ENCODE data around the gene MRPS33. TPM values are rescaled to one million over a fixed set of nuclear protein-coding genes. Genes with fewer than 3 reads are reported as not detected.
"Not testable (repeated sequence)": the region's sequence is repeated elsewhere in the genome, so short reads cannot be mapped to it uniquely, and the experiment has no call there.

MRPS33 gene
- 30.7 and 49.5 TPM in 2 replicates for total RNA-seq (2014; rRNA removed; shearing (Covaris generic))

- Histone ChIP-seq H3K4me3 (peak within 1 kb of the TSS; percentile 51), H3K4me1 (replicated peaks) (peaks cover 18% of the 10 kb centered on the region), H3K27ac (peak within 1 kb of the TSS; percentile 70), H3K9me3 (replicated peaks) (no peaks in the 10 kb centered on the region), H3K36me3 (peaks cover 16% of the 10 kb centered on the region), H3K27me3 (replicated peaks) (no peaks in the 10 kb centered on the region)
- peak; percentile 92 to 95 for DNase-seq (ENCODE audit: low read depth in 1 of 2, low spot score in 2 of 2)
These were observed at the start of gene MRPS33 for GRCh38 chr7:141014524-141015395. Gene MRPS33 (minus strand): TSS chr7:141014952. CDS start chr7:141010633, 4,319 bp downstream.

GRCh38 chr7:141057788-141058187 is 43.0 kb upstream of the MRPS33 start:
- no peak for DNase-seq (ENCODE audit: low read depth in 1 of 2, low spot score in 2 of 2)

GRCh38 chr7:141055146-141055545 is 40.4 kb upstream of the MRPS33 start:
- no peak overlapping the region for H3K4me3 ChIP-seq
- 0 out of 2 replicates have a peak, but pooled peaks cover 5% of the 10 kb centered on the region for H3K27me3 ChIP-seq (replicated peaks)
- H3K4me1 ChIP-seq (replicated peaks): no peaks in the 10 kb centered on the region
- no peak overlapping the region for H3K27ac ChIP-seq
- no peak for DNase-seq (ENCODE audit: low read depth in 1 of 2, low spot score in 2 of 2)
- no peaks in the 10 kb centered on the region for H3K9me3 ChIP-seq (replicated peaks)
- no peaks in the 10 kb centered on the region for H3K36me3 ChIP-seq

More at GRCh38 chr7:141057788-141058187, 43.0 kb upstream of the MRPS33 start:
- H3K36me3 ChIP-seq: no peaks in the 10 kb centered on the region
- no peaks in the 10 kb centered on the region for H3K4me1 ChIP-seq (replicated peaks)
- H3K9me3 ChIP-seq (replicated peaks): no peaks in the 10 kb centered on the region
- H3K27me3 ChIP-seq (replicated peaks): 0 out of 2 replicates have a peak, but pooled peaks cover 5% of the 10 kb centered on the region
- H3K4me3 ChIP-seq: no peak overlapping the region
- no peak overlapping the region for H3K27ac ChIP-seq

GRCh38 chr7:141053626-141054025 is 38.9 kb upstream of the MRPS33 start:
- Histone ChIP-seq H3K36me3 (no peaks in the 10 kb centered on the region), H3K27ac (no peak overlapping the region), H3K27me3 (replicated peaks) (0 out of 2 replicates have a peak, but pooled peaks cover 5% of the 10 kb centered on the region), H3K4me1 (replicated peaks) (no peaks in the 10 kb centered on the region), H3K4me3 (no peak overlapping the region), H3K9me3 (replicated peaks) (no peaks in the 10 kb centered on the region)
- no peak for DNase-seq (ENCODE audit: low read depth in 1 of 2, low spot score in 2 of 2)

GRCh38 chr7:141045842-141046620 is 31.3 kb upstream of the MRPS33 start:
- DNase-seq (ENCODE audit: low read depth in 1 of 2, low spot score in 2 of 2): no peak
- Histone ChIP-seq H3K4me1 (replicated peaks) (no peaks in the 10 kb centered on the region), H3K27ac (no peak overlapping the region), H3K4me3 (no peak overlapping the region), H3K27me3 (replicated peaks) (0 out of 2 replicates have a peak, but pooled peaks cover 5% of the 10 kb centered on the region), H3K9me3 (replicated peaks) (no peaks in the 10 kb centered on the region), H3K36me3 (no peaks in the 10 kb centered on the region)

- 0 out of 2 replicates have a peak, but pooled peaks cover 5% of the 10 kb centered on the region for H3K27me3 ChIP-seq (replicated peaks)
- H3K27ac ChIP-seq: no peak overlapping the region
- H3K4me3 ChIP-seq: no peak overlapping the region
- H3K4me1 ChIP-seq (replicated peaks): no peaks in the 10 kb centered on the region
- no peaks in the 10 kb centered on the region for H3K9me3 ChIP-seq (replicated peaks)
- no peak for DNase-seq (ENCODE audit: low read depth in 1 of 2, low spot score in 2 of 2)
- H3K36me3 ChIP-seq: no peaks in the 10 kb centered on the region
These were observed 30.5 kb upstream of the MRPS33 start for GRCh38 chr7:141045126-141045841.

GRCh38 chr7:141043616-141044015 is 28.9 kb upstream of the MRPS33 start:
- H3K36me3 ChIP-seq: no peaks in the 10 kb centered on the region
- 0 out of 2 replicates have a peak, but pooled peaks cover 5% of the 10 kb centered on the region for H3K27me3 ChIP-seq (replicated peaks)
- H3K27ac ChIP-seq: no peak overlapping the region
- H3K9me3 ChIP-seq (replicated peaks): no peaks in the 10 kb centered on the region
- no peak for DNase-seq (ENCODE audit: low read depth in 1 of 2, low spot score in 2 of 2)
- H3K4me1 ChIP-seq (replicated peaks): no peaks in the 10 kb centered on the region
- H3K4me3 ChIP-seq: no peak overlapping the region

- Histone ChIP-seq H3K4me3 (no peak overlapping the region), H3K27me3 (replicated peaks) (0 out of 2 replicates have a peak, but pooled peaks cover 2% of the 10 kb centered on the region), H3K27ac (no peak overlapping the region), H3K9me3 (replicated peaks) (no peaks in the 10 kb centered on the region), H3K4me1 (replicated peaks) (no peaks in the 10 kb centered on the region), H3K36me3 (no peaks in the 10 kb centered on the region)
- no peak for DNase-seq (ENCODE audit: low read depth in 1 of 2, low spot score in 2 of 2)
These were observed 27.8 kb upstream of the MRPS33 start for GRCh38 chr7:141042222-141043193.

GRCh38 chr7:141039376-141039775 is 24.6 kb upstream of the MRPS33 start:
- Histone ChIP-seq H3K36me3 (no peaks in the 10 kb centered on the region), H3K9me3 (replicated peaks) (no peaks in the 10 kb centered on the region), H3K4me1 (replicated peaks) (no peaks in the 10 kb centered on the region), H3K27me3 (replicated peaks) (0 out of 2 replicates have a peak, but pooled peaks cover 2% of the 10 kb centered on the region), H3K4me3 (no peak overlapping the region), H3K27ac (no peak overlapping the region)
- no peak for DNase-seq (ENCODE audit: low read depth in 1 of 2, low spot score in 2 of 2)

- not testable (repeated sequence) for H3K27ac ChIP-seq; H3K9me3 ChIP-seq (replicated peaks); H3K4me1 ChIP-seq (replicated peaks); DNase-seq (ENCODE audit: low read depth in 1 of 2, low spot score in 2 of 2); H3K4me3 ChIP-seq; H3K27me3 ChIP-seq (replicated peaks); H3K36me3 ChIP-seq
These were observed 23.3 kb upstream of the MRPS33 start for GRCh38 chr7:141038100-141038499.

- not testable (repeated sequence) for H3K36me3 ChIP-seq; H3K27me3 ChIP-seq (replicated peaks); H3K4me1 ChIP-seq (replicated peaks); H3K27ac ChIP-seq; DNase-seq (ENCODE audit: low read depth in 1 of 2, low spot score in 2 of 2); H3K4me3 ChIP-seq; H3K9me3 ChIP-seq (replicated peaks)
These were observed 18.0 kb upstream of the MRPS33 start for GRCh38 chr7:141032539-141033323.

GRCh38 chr7:141028767-141029166 is 14.0 kb upstream of the MRPS33 start:
- no peak for DNase-seq (ENCODE audit: low read depth in 1 of 2, low spot score in 2 of 2)
- H3K27me3 ChIP-seq (replicated peaks): no peaks in the 10 kb centered on the region
- H3K27ac ChIP-seq: no peak overlapping the region
- no peaks in the 10 kb centered on the region for H3K36me3 ChIP-seq
- H3K9me3 ChIP-seq (replicated peaks): 0 out of 2 replicates have a peak, but pooled peaks cover 2% of the 10 kb centered on the region
- H3K4me3 ChIP-seq: no peak overlapping the region
- H3K4me1 ChIP-seq (replicated peaks): no peaks in the 10 kb centered on the region

Data from SJSA1 (cell line).